Measurements from ENCODE around the gene TFPI2.

The TFPI2 gene

GRCh38 chr7:93906267-93906666 lies 15.7 kb upstream of the TFPI2 start, which contains the start of gene GNGT1:
TSS of gene GNGT1 (plus strand) at chr7:93906567. CDS start at chr7:93906747, 180 bp downstream.
- no peak for DNase-seq

GRCh38 chr7:93902777-93903423 lies 12.3 kb upstream of the TFPI2 start:
- peak in 1 of 2 donors; percentile 45 for DNase-seq

DNA sequence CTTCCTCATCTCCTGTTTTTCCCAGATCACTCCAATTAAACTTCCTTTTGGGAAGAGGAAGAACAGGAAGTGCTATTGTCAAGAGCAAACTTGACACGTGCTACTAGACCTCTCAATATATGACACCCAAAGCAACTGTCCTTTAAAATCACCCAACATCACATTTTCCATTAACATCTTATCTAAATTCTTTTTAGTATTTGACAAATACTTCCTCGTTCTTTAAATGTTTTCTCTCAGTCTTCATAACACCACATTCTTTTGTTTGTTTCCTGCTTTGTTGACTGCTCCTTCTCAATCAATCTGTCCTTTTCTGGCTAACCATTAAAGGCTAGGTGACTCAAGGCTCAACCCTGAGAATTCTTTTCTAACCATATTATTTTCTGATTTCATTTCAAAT lies 7.1 kb upstream of the TFPI2 start:
- no peak for DNase-seq

DNA sequence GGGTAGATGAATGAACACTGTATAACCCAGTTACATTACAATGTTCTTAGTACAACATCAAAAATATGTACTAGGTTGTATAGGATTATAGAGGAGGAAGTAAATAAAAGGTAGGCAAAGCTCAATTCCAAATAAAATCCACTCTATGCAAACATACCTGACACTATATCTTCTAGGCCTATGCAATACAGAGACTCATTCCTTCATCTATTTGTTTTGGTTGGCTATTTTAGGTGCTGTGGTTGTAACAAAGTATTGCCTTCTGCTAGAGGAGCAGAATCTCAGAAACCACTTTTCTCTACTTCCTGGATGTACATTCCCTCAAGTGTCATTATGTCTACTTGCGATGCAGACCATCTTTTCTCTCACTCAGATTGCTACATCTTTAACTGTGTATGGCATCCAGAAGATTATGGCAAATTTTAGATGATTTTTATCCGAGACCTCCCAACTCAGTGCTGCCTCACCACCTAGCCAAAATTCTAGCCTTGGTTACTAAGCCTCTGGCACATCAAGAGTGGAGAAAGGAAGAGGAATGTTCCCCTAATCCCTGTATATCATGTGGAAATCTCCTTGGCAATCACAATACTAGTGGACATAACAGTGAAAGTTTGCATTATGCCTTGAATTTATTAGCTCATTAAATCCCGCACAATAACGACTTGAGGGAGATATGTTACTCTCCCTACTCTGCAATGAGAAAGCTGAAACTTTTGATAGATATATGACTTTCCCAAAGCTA lies 5.5 kb upstream of the TFPI2 start:
- DNase-seq = no peak

- no peak for DNase-seq
Measured at GRCh38 chr7:93894966-93895640, 4.5 kb upstream of the TFPI2 start.

DNA sequence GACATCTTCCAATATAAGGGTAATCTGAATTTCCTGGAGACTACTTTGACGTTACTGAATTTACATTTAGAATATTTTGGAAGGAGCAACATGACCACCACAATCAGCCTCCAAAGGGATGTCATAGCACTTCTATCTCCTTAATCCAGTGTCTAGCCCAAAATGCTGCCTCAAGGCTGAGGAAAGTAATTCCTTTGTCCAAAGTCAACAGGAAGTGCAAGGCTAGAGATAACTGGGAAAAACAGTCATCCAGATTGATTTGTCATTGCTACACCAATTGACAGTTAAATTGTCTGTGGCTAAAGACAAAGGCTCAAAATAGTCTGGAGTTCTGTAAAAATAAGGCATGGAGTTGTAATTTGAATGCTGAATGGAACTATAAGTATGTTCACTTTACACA lies 3.9 kb upstream of the TFPI2 start:
- DNase-seq = no peak

DNA sequence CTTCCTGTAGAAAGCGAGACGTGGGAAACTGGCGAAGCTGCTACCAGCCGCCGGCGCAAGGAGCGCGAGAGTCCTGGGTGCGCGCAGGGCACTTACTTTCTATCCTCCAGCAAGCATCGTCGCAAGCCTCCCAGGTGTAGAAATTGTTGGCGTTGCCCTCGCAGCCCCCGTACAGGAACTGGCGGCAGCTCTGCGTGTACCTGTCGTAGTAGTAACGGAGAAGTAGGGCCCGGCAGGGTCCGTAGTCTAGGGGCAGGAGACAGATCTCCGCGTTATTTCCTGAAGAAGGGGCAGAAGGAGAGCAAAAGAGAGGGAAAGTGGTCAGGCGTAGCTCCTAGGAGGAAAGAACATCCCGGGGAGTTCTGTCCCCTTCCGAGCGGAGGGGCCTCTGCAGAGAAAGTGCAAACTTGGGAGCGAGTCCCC lies 501 bp downstream of the TFPI2 start:
- DNase-seq = no peak

DNA sequence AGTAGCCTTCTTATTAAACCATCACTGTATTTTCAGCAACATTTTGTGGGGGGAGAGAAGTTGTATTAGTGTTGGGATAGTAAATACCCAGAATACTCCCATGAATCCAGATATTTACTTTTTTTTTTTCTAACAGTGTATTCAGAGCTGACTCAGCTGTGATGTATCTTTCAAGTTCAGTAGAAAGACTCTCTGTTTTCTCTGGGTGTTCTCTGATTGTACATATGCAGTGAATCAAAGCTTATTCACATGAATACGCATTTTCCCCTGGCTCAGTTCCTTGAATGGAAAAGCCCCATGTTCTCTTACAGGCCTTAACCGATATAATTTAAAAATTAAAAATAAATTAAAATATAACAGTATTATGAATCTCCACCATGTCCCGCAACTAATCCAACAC lies 1.3 kb downstream of the TFPI2 start:
- DNase-seq = no peak

GRCh38 chr7:93884541-93884940 lies 6.0 kb downstream of the TFPI2 start:
- DNase-seq = no peak

GRCh38 chr7:93883917-93884345 lies 6.6 kb downstream of the TFPI2 start:
- no peak for DNase-seq

GRCh38 chr7:93883078-93883916 lies 7.3 kb downstream of the TFPI2 start:
- DNase-seq = peak in 1 of 2 donors; percentile 4

DNA sequence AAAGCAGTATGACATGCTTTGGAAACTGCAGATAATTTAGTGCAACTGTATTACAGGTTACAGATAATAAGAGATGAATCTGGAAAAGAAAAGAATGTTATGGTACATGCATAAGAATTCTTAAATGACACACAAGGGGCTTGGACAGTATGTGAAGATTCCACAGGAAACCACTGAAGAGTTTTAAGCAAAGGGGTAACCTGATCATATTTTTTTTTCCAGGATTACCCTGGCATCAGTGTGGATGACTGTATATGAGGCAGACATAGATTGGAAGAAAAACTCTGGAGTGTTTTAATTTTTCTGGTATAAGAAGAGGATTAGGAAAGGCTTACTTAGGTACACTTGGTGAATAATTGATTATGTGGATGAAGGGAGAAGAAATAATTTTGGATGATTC lies 8.1 kb downstream of the TFPI2 start:
- DNase-seq = no peak

DNA sequence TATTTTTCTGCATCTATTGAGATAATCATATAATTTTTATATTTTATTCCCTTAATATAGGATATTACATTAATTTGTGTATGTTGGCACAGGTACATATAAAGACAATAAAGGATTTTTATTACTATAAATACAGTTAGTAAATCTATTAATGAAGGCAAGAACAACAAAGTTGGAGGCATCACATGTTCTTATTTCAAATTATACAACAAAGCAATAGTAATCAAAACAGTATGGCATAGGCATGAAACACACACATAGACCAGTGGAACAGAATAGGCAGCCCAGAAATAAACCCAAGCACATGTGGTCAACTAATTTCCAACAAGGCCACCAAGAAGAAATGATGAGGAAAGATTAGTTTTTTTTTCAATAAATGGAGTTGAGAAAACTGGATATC lies 11.2 kb downstream of the TFPI2 start:
- DNase-seq = no peak

DNA sequence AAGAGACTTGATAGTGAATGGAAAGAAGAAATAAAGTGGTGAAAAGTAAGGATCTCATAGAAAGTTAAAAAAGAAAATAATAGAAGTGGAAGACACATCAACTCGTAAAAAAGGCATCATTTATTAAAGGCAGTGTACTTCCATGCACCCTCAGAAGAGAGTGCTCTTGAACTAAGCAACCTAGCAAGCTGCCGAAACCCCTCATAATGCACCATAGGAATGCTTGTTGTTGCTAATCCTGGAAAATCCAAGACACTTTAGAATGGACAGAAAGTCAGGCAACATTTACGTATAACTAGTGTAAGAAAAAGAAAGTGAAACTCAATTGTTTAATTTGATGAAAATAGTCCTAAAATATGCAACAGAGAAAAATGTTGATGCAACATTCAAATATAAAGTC lies 12.8 kb downstream of the TFPI2 start:
- no peak for DNase-seq

- no peak for DNase-seq
Measured at GRCh38 chr7:93873998-93874574, 16.5 kb downstream of the TFPI2 start.

- no peak for DNase-seq
Measured at GRCh38 chr7:93866886-93867285, 23.7 kb downstream of the TFPI2 start.

DNA sequence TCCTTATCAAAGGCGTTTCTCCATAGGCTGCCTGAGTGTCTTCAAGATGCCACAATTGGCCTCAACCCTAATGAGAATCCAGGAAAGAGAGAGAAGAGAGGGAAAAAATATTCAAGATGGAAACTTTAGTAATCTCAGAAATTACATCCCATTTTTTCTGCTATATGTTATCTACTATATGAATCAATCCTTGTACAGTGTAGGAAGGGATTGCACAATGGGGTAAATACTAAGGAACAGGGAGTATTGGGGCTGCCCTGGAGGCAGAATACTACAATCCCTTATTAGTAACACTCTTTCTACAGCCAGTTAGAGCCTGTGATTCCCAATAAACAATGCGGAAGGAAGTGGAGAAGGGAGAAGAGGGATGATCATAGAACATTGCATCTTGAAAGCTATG lies 27.9 kb downstream of the TFPI2 start:
- DNase-seq = no peak

DNA sequence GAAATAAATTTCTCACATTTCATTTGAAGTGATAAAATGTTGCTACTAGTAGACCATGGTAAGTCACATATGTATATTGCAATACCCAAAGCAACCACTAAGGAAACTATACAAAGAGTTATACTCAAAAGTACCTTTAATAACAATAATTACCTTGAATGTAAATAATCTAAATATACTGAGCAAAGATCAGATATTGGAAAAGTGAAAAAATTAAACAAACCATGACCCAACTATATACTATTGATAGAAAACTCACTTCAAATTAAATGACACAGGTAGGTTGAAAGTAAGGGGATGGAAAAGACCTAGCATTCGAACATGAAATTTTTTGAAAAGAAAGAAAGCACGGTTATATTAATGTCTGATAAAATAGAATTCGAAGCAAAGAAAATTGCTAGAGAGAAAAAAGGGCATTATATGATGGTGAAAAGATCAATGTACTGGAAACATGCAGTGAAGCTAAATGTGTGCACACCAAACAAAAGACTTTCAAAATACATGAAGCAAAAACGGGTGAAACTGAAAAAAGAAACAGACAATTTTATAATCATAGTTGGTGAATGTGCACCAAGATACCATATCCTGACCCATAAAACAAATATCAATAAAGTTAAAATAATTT lies 29.1 kb downstream of the TFPI2 start:
- no peak for DNase-seq

DNA sequence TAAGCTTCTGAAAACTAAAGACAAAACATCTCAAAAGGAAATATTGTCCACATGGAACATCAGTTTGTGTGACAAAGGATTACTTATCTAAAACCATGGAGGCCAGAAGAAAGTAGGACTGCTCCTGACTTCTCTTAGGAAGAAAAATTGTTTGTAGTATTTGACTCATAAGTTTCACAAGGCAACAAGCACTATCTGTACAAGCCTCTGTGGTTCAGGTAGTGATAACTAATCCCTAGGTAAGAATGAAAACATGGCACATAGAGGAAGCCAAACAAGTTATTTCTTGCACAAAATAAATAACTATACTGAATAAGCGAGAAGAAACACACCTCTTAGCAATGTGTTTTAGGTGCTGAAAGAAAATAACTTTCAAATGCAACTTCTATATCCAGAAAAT lies 30.3 kb downstream of the TFPI2 start:
- no peak for DNase-seq

DNA sequence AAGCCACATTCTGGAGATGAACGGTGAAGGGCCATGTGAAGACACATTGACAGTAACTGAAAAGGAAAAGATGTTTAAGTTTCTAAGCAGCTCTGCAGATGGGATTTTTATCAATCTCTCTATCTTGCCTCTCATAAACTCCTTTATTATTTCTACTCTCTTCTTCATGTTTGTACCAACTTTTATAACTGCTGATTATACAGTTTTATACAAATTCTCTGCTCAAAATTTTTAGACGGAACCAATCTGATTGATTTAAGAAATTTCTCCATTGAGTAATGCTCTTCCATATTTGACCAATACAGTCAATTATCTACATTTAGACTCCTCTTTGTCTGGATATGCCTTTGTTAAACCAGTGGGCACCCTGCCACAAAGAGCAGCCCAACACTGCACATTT lies 31.7 kb downstream of the TFPI2 start:
- no peak for DNase-seq

GRCh38 chr7:93856323-93856722 lies 34.2 kb downstream of the TFPI2 start:
- DNase-seq = no peak

- DNase-seq = no peak
Measured at GRCh38 chr7:93855797-93856196, 34.8 kb downstream of the TFPI2 start.

All from bone marrow (tissue), 2 donors.